Measurements from ENCODE around the gene AK8.

AK8 gene

DNA sequence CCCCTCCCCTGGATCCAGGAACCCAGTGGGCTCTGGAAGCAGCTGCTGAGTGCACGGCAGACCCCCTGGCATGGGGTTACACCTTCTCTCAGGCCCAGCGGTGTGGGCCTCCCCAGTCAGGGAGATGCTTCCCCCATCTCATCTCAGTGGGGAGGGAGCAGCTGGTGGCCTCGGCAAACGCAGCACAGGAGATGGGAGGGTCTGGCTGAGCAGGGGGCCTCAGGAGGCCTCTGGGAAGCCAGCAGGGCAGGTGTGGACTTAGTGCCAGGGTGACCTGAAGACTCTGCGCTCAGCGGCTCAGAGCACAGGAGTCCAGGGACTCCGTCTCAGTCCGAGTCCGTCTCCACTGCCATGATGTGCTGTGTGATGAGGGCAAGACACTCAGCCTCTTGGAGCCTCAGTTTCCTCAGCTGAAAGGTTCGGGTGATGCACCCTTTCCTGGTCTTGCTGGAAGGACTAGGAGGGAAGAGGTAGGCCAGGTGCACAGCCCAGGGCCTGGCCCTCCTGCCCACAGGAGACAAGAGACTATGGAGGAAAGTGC lies 107.2 kb downstream of the AK8 start:
- no peak for DNase-seq (ENCODE audit: low spot score)

GRCh38 chr9:132769906-132770769 lies 107.9 kb downstream of the AK8 start:
- DNase-seq (ENCODE audit: low spot score): peak; percentile 38

- DNase-seq (ENCODE audit: low spot score): peak; percentile 51
These were observed 108.9 kb downstream of the AK8 start for GRCh38 chr9:132768932-132769905.

DNA sequence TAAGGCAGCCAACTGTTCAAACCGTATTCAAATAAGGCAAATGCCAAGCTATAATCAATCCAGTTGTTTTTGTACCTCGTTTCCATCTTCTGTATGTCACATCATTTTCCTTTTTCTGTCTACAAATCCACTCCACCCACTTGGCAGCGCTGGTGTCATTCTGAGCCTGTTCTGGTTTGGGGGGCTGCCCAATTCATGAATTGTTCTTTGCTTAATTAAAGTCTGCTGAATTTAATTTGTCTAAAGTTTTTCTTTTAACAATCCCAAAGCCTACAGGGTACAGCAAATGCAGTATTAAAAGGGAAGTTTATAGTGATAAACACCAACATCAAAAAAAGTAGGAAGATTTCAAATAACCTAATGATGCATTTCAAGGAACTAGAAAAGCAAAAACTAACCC lies 114.5 kb downstream of the AK8 start:
- no peak for DNase-seq (ENCODE audit: low spot score)

GRCh38 chr9:132762896-132763295 lies 115.2 kb downstream of the AK8 start:
- no peak for DNase-seq (ENCODE audit: low spot score)

- no peak for DNase-seq (ENCODE audit: low spot score)
These were observed 116.5 kb downstream of the AK8 start for GRCh38 chr9:132761602-132762001.

GRCh38 chr9:132760057-132760456 lies 118.0 kb downstream of the AK8 start:
- no peak for DNase-seq (ENCODE audit: low spot score)

- no peak for DNase-seq (ENCODE audit: low spot score)
These were observed 121.1 kb downstream of the AK8 start for GRCh38 chr9:132757016-132757415.

- DNase-seq (ENCODE audit: low spot score): no peak
These were observed 121.8 kb downstream of the AK8 start for GRCh38 chr9:132756214-132756845.

GRCh38 chr9:132755096-132755495 lies 123.0 kb downstream of the AK8 start:
- no peak for DNase-seq (ENCODE audit: low spot score)

DNA sequence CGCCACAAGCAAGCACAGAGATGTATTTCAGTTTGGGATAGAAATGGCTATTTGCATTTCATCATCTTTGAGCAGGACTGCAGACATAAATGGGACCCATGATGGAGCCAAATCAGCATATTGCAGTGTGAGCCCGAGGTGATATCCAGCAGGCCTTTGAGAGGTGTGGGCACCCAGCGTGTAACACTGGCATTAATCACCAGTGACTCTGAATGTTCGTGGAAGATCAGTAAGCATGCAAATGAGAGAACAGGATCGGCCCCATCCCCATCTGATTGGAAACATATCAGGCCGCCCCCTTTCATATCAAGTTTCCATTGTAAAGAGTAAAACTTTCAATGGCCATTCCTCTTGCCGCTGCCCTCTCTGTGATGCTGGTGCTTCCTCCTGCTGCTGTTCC lies 123.8 kb downstream of the AK8 start:
- no peak for DNase-seq (ENCODE audit: low spot score)

DNA sequence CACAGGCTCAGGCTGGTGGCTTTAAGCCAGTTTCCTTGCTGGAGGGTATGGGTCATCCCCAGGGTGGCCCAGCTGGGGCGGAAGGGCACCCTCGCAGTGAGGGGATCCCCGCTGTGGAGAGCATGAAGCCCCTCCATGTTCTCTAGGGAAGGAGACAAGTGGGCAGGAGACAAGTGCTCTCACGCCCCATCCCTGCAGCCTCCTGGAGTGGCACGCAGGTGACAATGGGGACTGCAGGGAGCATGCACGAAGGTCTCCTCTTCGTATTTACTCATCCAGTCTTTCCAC lies 124.5 kb downstream of the AK8 start:
- no peak for DNase-seq (ENCODE audit: low spot score)

DNA sequence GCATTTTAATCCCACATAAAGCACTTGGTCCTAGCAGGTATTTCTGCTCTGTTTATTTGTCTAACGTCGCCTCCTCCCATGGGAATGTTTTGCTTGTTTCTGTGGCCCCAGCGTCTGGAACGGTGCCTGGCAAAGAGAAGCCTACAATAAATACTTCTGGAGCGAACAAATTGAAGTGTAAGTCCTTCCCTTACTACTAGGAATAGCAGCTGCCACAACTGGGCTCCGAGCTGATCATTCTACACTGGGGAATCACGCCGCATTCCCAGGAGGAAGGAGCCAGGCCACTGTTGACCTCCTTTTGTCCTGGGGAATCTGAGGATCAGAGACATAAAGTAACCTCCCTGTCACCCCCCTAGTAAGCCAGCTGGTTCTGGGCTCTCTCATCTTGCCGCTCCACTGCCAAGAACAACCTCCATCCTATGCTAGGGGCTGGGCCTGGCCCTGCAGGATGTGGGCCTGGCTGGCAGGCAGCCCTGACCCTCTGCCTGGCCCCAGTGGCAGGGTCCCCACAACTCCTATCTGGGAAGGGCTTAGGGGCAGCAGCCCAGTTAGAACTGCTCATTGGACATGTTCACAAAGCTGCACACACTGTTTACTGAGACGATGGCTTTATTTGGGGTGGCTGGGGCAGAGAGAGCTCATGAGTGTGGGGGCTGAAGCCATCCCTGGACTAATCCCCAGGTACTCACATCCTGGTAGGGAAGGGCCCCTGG lies 125.0 kb downstream of the AK8 start:
- DNase-seq (ENCODE audit: low spot score): no peak

GRCh38 chr9:132750668-132751067 lies 127.4 kb downstream of the AK8 start:
- no peak for DNase-seq (ENCODE audit: low spot score)

DNA sequence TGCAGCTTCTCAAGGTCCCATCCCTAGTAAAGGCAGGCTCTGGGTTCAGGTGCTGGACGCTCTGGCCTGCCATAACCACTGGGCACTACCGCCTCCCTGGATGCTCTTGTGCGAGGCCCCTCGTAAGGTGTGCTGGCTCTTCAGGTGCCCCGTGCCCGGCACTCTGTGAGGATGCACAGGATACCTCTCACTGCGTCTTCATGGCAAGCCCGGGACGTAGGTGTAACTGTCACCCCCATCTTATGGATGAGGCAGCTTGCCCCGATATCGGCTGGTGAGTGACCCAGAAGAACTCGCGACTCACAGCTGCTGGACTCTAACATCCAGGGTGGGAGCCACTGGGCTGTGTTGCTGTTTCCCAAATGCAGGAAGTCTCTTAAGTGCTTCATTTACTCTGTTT lies 128.8 kb downstream of the AK8 start:
- DNase-seq (ENCODE audit: low spot score): no peak

- DNase-seq (ENCODE audit: low spot score): no peak
These were observed 129.6 kb downstream of the AK8 start for GRCh38 chr9:132748450-132748849.

DNA sequence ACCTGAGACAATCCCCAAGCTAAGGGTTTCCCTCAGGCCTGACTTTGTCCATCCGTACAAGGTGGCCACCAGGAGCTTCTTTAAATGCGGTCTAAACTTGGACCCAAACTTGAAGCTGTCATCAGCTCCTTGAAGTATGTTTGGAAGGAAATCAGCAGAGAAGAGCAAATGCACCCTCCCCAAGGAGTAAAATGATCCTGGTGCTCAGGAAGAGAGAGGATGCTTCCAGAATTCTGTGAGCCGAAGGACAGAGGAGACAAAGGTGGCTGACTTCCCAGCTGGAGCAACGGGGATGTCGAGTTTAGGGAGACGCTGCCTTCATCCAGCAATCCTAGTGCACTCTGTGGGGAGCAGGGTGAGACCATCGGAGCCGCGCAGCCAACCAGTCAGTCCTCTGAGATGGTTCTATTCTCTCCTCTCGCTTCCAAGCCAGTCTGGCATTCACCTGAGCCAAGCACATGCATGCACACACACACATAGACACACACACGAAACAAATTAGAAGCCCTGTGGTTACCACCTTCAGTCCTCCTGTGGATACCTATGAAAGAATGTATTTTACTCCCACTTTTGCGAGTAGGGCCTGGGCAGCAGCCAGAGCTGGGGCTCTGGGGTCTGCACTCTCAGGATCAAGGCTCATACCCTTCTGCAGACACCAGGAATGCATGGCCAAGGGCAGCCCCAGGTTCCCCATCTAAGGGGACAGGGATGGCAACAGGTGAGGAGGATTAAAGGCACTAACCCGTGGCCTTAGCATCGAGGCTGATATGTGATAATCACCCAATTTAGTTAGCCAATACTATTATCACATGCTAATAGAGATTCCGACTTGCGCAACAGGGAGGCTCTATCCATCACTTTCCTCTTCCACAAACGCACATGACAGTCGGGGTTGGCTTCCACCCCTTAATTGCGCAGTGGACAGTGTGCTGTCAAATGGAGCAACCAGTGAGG lies 132.1 kb downstream of the AK8 start:
- DNase-seq (ENCODE audit: low spot score): no peak

DNA sequence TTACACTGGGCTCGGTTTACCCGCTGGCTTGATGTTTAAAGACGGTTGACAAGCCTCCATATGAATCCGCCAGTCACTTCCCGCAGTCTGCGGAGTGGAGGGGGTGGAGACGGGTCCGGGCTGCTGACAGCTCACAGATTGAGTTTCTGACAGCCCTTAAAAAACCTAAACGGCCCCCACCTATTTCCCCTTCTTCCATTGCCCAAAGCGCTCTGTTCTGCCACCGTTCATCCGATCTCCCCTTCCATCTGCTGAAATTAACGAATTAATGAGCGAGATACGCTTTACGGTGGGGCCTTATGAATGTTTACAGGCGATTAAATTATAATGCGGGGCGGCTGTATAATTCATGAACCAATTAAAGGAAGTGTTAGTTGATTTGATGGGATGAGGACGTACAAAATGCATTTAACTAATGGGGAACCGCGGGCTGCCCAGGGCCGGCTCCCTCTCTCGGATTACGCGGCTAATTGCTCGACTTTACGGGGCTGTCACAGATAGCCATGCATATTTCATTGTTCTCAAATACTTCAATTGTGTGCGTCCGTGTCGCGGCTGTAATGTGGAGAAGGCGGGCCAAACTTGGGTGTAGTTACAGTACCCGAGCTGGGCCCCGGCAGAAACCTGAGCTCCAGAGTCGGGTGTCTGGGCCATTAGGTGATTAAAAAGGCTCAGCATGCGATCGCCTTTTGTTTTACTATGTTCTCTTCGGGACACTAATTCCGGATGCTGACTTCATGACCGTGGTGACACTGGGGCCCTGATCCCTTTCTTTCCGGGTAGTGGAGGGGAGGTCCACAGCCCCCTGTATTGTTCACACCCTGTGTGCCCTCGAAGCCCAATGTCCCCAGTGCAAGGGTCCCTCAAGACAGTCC lies 133.0 kb downstream of the AK8 start:
- no peak for DNase-seq (ENCODE audit: low spot score)

DNA sequence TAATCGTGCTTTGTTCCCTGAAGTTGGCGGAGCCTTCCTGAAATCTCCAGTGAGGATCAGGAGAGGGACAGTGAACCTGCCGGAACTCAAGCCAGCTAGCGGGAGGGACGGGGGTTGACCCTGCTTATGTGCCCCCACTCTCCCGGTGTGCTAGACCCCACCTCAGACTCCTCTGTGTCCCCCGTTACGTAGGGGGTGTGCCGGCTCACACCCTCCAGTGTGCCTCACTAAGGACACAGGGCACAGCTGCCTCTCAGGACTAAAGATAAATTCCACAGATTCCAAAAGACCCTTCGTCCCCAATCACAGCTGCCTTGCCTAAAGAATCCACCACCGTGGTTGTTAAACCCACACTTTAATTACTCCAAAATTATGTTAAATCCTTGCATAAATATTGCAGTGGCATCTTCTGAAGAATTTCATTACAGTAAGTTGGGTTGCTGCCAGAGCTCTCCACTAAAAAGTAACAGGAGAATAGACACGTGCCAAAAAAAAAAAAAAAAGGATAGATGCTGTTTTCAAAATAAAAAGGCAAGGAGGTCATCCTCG lies 134.1 kb downstream of the AK8 start:
- DNase-seq (ENCODE audit: low spot score): no peak
